ENCODE measurements around the gene UNK.

The UNK gene

DNA sequence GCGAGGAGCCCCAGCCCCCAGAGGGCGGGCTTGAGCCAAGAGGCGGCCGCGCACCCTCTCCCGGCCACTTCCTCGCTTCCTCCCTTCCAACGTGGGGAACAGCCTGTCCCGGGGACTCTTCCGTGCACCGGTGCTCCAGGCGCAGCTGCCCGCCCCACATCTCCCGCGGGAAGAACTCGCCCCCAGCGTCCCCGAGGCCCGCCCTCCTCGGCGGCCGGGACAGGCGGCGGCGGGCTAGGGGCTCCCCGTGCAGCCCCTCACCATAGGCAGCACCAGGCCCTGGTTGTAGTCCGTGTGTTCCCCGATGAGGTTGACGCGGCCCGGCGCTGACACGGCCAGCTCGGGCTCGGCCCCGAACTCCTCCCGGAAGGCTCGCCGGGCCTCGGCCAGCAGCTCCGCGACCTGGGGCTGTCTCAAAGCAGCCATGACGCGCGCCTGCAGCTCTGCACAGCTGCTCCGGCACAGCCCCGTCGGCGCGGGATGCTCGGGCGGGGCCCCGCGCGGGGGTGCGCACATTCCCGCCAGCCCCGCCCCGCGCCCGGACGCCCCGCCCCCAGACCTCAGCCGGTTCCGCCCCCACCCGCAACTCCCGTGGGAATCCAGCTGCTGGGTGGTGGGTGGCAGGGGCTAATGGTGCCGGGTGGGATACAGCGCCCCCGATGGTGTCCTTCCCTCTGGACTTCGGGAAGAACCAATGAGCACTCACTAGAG is 19.7 kb upstream of the UNK start, which contains the start of gene GALK1:
TSS of gene GALK1 (minus strand) at position 482 of the 711 bp plus-strand sequence. CDS start at position 426, 56 bp downstream.
- H3K4me3 ChIP-seq (ENCODE audit: low read length in 2 of 2), result peak within 1 kb of the TSS; percentile 76 to 77
- peak within 1 kb of the TSS; percentile 70 for H3K27ac ChIP-seq (ENCODE audit: low read length)
- peak within 1 kb of the TSS; percentile 68 to 81 for H3K9ac ChIP-seq (ENCODE audit: low read length in 2 of 2)
- peaks cover 21% of the 10 kb centered on the region for H3K4me1 ChIP-seq (ENCODE audit: control insufficient read depth, insufficient read depth, low read length)
- H3K36me3 ChIP-seq (ENCODE audit: control insufficient read depth in 2 of 2, insufficient read depth in 2 of 2, low read length in 2 of 2), result peaks cover 0 to 3% of the 10 kb centered on the region in 2 donors
- no peaks in the 10 kb centered on the region for H3K27me3 ChIP-seq (ENCODE audit: control insufficient read depth in 1 of 2, insufficient read depth in 2 of 2, low read length in 2 of 2)
- H3K9me3 ChIP-seq (ENCODE audit: control insufficient read depth in 2 of 2, low read length in 2 of 2), result no peaks in the 10 kb centered on the region

DNA sequence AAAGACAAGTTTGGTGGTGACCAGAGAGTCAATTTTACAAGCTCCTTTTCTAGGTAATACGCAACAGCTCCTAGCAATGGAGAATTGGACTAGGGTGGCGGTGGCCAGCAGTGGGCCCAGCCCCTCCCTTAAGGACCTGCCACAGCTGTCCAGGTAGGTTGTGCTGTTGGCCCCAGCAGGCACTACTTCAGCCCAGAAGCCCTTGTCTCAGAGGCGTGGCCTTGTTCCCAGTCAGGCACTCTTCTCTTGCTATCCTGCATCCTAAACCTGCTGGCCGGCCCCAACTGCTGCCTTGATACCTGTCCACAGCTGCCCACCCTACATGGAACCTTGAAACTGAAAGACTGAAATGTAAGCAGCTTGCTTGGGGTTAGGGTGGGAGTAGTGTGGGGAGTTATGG is 18.6 kb upstream of the UNK start:
- peaks cover 0 to 3% of the 10 kb centered on the region in 2 donors for H3K36me3 ChIP-seq (ENCODE audit: control insufficient read depth in 2 of 2, insufficient read depth in 2 of 2, low read length in 2 of 2)
- no peaks in the 10 kb centered on the region for H3K9me3 ChIP-seq (ENCODE audit: control insufficient read depth in 2 of 2, low read length in 2 of 2)
- no peak overlapping the region for H3K27ac ChIP-seq (ENCODE audit: low read length)
- H3K27me3 ChIP-seq (ENCODE audit: control insufficient read depth in 1 of 2, insufficient read depth in 2 of 2, low read length in 2 of 2), result no peaks in the 10 kb centered on the region
- no peak overlapping the region for H3K4me3 ChIP-seq (ENCODE audit: low read length in 2 of 2)
- H3K9ac ChIP-seq (ENCODE audit: low read length in 2 of 2), result no peak overlapping the region
- H3K4me1 ChIP-seq (ENCODE audit: control insufficient read depth, insufficient read depth, low read length), result peaks cover 21% of the 10 kb centered on the region

GRCh38 chr17:75767881-75768280 is 16.7 kb upstream of the UNK start:
- no peaks in the 10 kb centered on the region for H3K36me3 ChIP-seq (ENCODE audit: control insufficient read depth in 2 of 2, insufficient read depth in 2 of 2, low read length in 2 of 2)
- H3K4me3 ChIP-seq (ENCODE audit: low read length in 2 of 2), result no peak overlapping the region
- H3K27ac ChIP-seq (ENCODE audit: low read length), result no peak overlapping the region
- H3K27me3 ChIP-seq (ENCODE audit: control insufficient read depth in 1 of 2, insufficient read depth in 2 of 2, low read length in 2 of 2), result no peaks in the 10 kb centered on the region
- no peak overlapping the region for H3K9ac ChIP-seq (ENCODE audit: low read length in 2 of 2)
- peaks cover 21% of the 10 kb centered on the region for H3K4me1 ChIP-seq (ENCODE audit: control insufficient read depth, insufficient read depth, low read length)
- H3K9me3 ChIP-seq (ENCODE audit: control insufficient read depth in 2 of 2, low read length in 2 of 2), result no peaks in the 10 kb centered on the region

- Histone ChIP-seq H3K36me3 (ENCODE audit: control insufficient read depth in 2 of 2, insufficient read depth in 2 of 2, low read length in 2 of 2) (peaks cover 4 to 6% of the 10 kb centered on the region in 2 donors), H3K9me3 (ENCODE audit: control insufficient read depth in 2 of 2, low read length in 2 of 2) (no peaks in the 10 kb centered on the region), H3K4me3 (ENCODE audit: low read length in 2 of 2) (no peak overlapping the region), H3K27me3 (ENCODE audit: control insufficient read depth in 1 of 2, insufficient read depth in 2 of 2, low read length in 2 of 2) (no peaks in the 10 kb centered on the region), H3K27ac (ENCODE audit: low read length) (no peak overlapping the region), H3K9ac (ENCODE audit: low read length in 2 of 2) (no peak overlapping the region), H3K4me1 (ENCODE audit: control insufficient read depth, insufficient read depth, low read length) (peaks cover 9% of the 10 kb centered on the region)
Observed at GRCh38 chr17:75769536-75769935, 15.1 kb upstream of the UNK start.

- Histone ChIP-seq H3K9me3 (ENCODE audit: control insufficient read depth in 2 of 2, low read length in 2 of 2) (no peaks in the 10 kb centered on the region), H3K27ac (ENCODE audit: low read length) (no peak overlapping the region), H3K4me3 (ENCODE audit: low read length in 2 of 2) (no peak overlapping the region), H3K27me3 (ENCODE audit: control insufficient read depth in 1 of 2, insufficient read depth in 2 of 2, low read length in 2 of 2) (no peaks in the 10 kb centered on the region), H3K4me1 (ENCODE audit: control insufficient read depth, insufficient read depth, low read length) (peaks cover 18% of the 10 kb centered on the region), H3K36me3 (ENCODE audit: control insufficient read depth in 2 of 2, insufficient read depth in 2 of 2, low read length in 2 of 2) (peaks cover 19 to 25% of the 10 kb centered on the region in 2 donors), H3K9ac (ENCODE audit: low read length in 2 of 2) (no peak overlapping the region)
Observed at GRCh38 chr17:75771334-75772281, 13.0 kb upstream of the UNK start.

DNA sequence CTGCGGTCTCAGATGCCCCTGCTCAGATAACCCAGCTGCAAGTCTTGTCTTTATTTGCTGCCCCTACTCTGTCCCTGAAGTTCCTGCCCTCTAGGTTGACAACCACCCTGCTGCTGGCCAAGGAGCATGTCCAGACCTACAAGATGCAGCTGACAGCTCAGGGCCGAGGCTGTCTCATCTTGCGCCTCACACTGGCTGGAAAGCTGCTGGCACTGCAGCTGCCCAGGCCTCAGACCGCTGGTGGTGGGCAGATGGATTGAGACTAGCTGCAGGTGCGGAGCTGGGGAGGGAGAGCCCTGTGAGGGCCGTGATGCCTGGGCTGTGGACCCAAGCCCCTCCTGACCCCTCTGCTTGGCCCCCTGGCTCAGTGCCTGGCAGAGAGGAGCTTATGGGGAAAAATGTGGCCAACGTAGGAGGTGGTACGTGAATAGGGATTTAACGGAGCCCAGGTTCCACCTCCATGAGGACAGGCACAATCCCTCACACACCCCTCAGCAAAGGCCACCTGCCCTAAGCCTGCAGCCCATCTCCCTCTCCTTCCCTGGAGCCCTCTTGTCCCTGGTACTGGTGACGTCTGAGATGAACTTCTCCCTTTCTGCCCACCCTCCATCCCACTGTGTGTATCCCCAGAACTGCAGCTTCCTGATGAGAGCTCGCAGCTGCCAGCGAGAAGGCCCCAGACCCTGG is 11.3 kb upstream of the UNK start:
- Histone ChIP-seq H3K36me3 (ENCODE audit: control insufficient read depth in 2 of 2, insufficient read depth in 2 of 2, low read length in 2 of 2) (peaks cover 26 to 41% of the 10 kb centered on the region in 2 donors), H3K4me1 (ENCODE audit: control insufficient read depth, insufficient read depth, low read length) (peaks cover 26% of the 10 kb centered on the region), H3K4me3 (ENCODE audit: low read length in 2 of 2) (no peak overlapping the region), H3K9me3 (ENCODE audit: control insufficient read depth in 2 of 2, low read length in 2 of 2) (no peaks in the 10 kb centered on the region), H3K9ac (ENCODE audit: low read length in 2 of 2) (no peak overlapping the region), H3K27ac (ENCODE audit: low read length) (no peak overlapping the region), H3K27me3 (ENCODE audit: control insufficient read depth in 1 of 2, insufficient read depth in 2 of 2, low read length in 2 of 2) (no peaks in the 10 kb centered on the region)

DNA sequence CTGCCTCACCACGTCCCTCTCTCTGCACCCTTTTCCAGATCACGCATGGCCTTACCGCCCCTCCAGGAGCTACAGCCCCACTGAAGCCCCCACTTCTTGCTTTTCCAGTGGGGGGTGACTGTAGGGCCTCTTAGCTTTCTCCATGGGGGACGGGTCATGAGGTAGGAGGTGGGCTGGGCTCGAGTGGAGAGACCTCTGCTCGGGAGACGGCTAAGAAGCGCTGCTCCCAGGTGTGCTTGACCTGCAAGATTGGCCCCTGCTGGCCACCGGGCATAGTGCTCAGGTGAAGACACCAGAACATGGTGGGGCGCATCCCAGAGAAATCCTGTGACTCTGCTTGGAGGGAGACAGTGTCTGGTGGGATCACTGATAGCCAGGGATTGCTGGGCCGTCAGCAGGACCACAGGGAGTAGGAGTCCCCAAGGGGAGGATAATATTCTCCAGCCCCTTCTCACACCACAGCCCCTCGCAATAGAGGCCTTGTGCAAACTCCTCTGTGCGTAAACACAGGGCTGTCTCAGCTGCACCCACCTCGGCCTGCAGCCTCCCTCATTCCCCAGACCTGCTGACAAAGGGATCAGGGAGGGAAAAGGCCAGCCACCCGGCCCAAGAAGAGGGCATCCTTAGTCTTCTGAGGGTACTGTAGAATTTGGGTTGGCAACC is 10.7 kb upstream of the UNK start:
- H3K4me3 ChIP-seq (ENCODE audit: low read length in 2 of 2), result no peak overlapping the region
- H3K9me3 ChIP-seq (ENCODE audit: control insufficient read depth in 2 of 2, low read length in 2 of 2), result no peaks in the 10 kb centered on the region
- H3K36me3 ChIP-seq (ENCODE audit: control insufficient read depth in 2 of 2, insufficient read depth in 2 of 2, low read length in 2 of 2), result peaks cover 32 to 47% of the 10 kb centered on the region in 2 donors
- H3K9ac ChIP-seq (ENCODE audit: low read length in 2 of 2), result no peak overlapping the region
- no peak overlapping the region for H3K27ac ChIP-seq (ENCODE audit: low read length)
- H3K27me3 ChIP-seq (ENCODE audit: control insufficient read depth in 1 of 2, insufficient read depth in 2 of 2, low read length in 2 of 2), result no peaks in the 10 kb centered on the region
- H3K4me1 ChIP-seq (ENCODE audit: control insufficient read depth, insufficient read depth, low read length), result peaks cover 26% of the 10 kb centered on the region

DNA sequence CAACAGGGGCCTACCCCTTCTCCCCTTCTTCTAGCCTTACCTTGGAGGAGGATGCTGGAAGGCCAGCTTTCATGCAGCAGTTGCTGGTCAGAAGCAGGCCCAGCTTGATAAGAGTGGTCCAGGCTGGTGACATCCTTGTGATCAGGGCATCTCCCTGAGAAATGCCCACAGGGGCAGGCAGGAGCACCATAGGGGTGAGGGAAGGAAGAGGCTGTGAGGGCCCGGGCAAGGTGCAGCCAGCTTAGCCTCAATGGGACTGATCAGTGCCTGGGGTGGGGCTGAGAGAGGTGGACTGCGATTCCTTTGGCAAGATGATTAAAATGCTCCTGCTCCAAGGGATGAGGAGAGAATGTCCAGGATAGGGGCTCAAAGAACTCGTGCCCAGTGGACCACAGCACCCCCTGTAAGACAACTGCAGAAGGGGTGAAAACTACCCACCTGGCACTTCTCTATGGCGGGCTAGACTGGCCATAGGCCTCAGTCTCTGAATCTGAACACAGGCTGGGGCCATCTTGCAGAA is 10.1 kb upstream of the UNK start:
- Histone ChIP-seq H3K27me3 (ENCODE audit: control insufficient read depth in 1 of 2, insufficient read depth in 2 of 2, low read length in 2 of 2) (no peaks in the 10 kb centered on the region), H3K4me3 (ENCODE audit: low read length in 2 of 2) (no peak overlapping the region), H3K4me1 (ENCODE audit: control insufficient read depth, insufficient read depth, low read length) (peaks cover 26% of the 10 kb centered on the region), H3K27ac (ENCODE audit: low read length) (peak overlapping the region; percentile 37), H3K9ac (ENCODE audit: low read length in 2 of 2) (no peak overlapping the region), H3K36me3 (ENCODE audit: control insufficient read depth in 2 of 2, insufficient read depth in 2 of 2, low read length in 2 of 2) (peaks cover 32 to 47% of the 10 kb centered on the region in 2 donors), H3K9me3 (ENCODE audit: control insufficient read depth in 2 of 2, low read length in 2 of 2) (no peaks in the 10 kb centered on the region)

GRCh38 chr17:75774991-75775668 is 9.5 kb upstream of the UNK start:
- peaks cover 32 to 47% of the 10 kb centered on the region in 2 donors for H3K36me3 ChIP-seq (ENCODE audit: control insufficient read depth in 2 of 2, insufficient read depth in 2 of 2, low read length in 2 of 2)
- no peaks in the 10 kb centered on the region for H3K9me3 ChIP-seq (ENCODE audit: control insufficient read depth in 2 of 2, low read length in 2 of 2)
- peak overlapping the region in 1 of 2 donors; percentile 42 for H3K9ac ChIP-seq (ENCODE audit: low read length in 2 of 2)
- no peak overlapping the region for H3K4me3 ChIP-seq (ENCODE audit: low read length in 2 of 2)
- peak overlapping the region; percentile 37 for H3K27ac ChIP-seq (ENCODE audit: low read length)
- H3K4me1 ChIP-seq (ENCODE audit: control insufficient read depth, insufficient read depth, low read length), result peaks cover 26% of the 10 kb centered on the region
- no peaks in the 10 kb centered on the region for H3K27me3 ChIP-seq (ENCODE audit: control insufficient read depth in 1 of 2, insufficient read depth in 2 of 2, low read length in 2 of 2)

Measured in stomach smooth muscle (tissue), 2 donors.